Activated CD4-positive, alpha-beta T cell treated with anti-CD3 and anti-CD28 coated beads for 36 hours (primary cell): ENCODE measurements around the gene CCDC201. TPM values are rescaled to one million over a fixed set of nuclear protein-coding genes. Genes with fewer than 3 reads are reported as not detected.
"Not testable (repeated sequence)": the region's sequence is repeated elsewhere in the genome, so short reads cannot be mapped to it uniquely, and the experiment has no call there.

Experiments
- ATAC-seq: fragments of 200-7000 bp; cut with Tn5 transposase; one replicate; pipeline ENCODE4 v1.10.0; 2021; ENCODE audit warnings: mild to moderate bottlenecking, moderate library complexity
- CTCF ChIA-PET: fragments of 350-600 bp; sonication (Branson Sonifier 250); formaldehyde crosslinking; loops from one replicate; lab custom pipeline; 2021; ENCODE audit warnings: antibody characterized with exemption; lab: Charles Lee
- POLR2A ChIA-PET: fragments of 350-600 bp; sonication (Branson Sonifier 250); formaldehyde crosslinking; loops from one replicate; lab custom pipeline; 2021; ENCODE audit warnings: antibody characterized with exemption, inconsistent platforms; lab: Charles Lee
- DNase-seq: peaks from one replicate; pipeline ENCODE4 v3.0.0-alpha.2; 2020
- H3K27ac Mint-ChIP-seq: one replicate; pipeline ENCODE4 v1.8.0; 2021; ENCODE audit warnings: mixed read lengths
- H3K27me3 Mint-ChIP-seq: one replicate; pipeline ENCODE4 v1.8.0; 2021; ENCODE audit warnings: mixed read lengths
- H3K36me3 Mint-ChIP-seq: one replicate; pipeline ENCODE4 v1.8.0; 2021; ENCODE audit warnings: low read depth, mixed read lengths
- H3K4me1 Mint-ChIP-seq: one replicate; pipeline ENCODE4 v1.8.0; 2021; ENCODE audit warnings: mixed read lengths
- H3K4me3 Mint-ChIP-seq: one replicate; pipeline ENCODE4 v1.8.0; 2021; ENCODE audit warnings: mild to moderate bottlenecking, moderate library complexity, mixed read lengths
- H3K9me3 Mint-ChIP-seq: one replicate; pipeline ENCODE4 v1.8.0; 2021; ENCODE audit warnings: low read depth, mixed read lengths
- intact Hi-C, 2 experiments: fragments of 100-400 bp; cut with DNase I in 1 of 2; cut with micrococcal nuclease in 1 of 2; formaldehyde crosslinking; loops; one replicate each; pipeline versions ENCODE4 v1.14.2 to v1.15.1; 2022 to 2024; cut with DNase I, micrococcal nuclease
- total RNA-seq, 2 experiments: library from RNA; stranded (reverse); gene quantifications; one replicate each; pipeline ENCODE4 v1.2.3, GENCODE V29; 2021

CCDC201 gene
- total RNA-seq, 2 experiments from 2014 or later = not detected

- no peaks in the 10 kb centered on the region for H3K4me1 Mint-ChIP-seq
- no peak overlapping the region for H3K27ac Mint-ChIP-seq
- ChIA-PET CTCF (no interaction called here), POLR2A (no interaction called here)
- peaks cover 5% of the 10 kb centered on the region for H3K27me3 Mint-ChIP-seq
- ATAC-seq = no peak
- DNase-seq = no peak
- H3K4me3 Mint-ChIP-seq = no peak overlapping the region
- intact Hi-C loops = no loop called here
- H3K9me3 Mint-ChIP-seq = no peaks in the 10 kb centered on the region
- no peaks in the 10 kb centered on the region for H3K36me3 Mint-ChIP-seq
Measured at GRCh38 chr7:45872116-45873034, 507 bp downstream of the CCDC201 start.

GRCh38 chr7:45869426-45869825 is 3.5 kb downstream of the CCDC201 start:
- DNase-seq (no peak), ATAC-seq (no peak)
- H3K27ac Mint-ChIP-seq = no peak overlapping the region
- H3K27me3 Mint-ChIP-seq = peaks cover 8% of the 10 kb centered on the region
- no peaks in the 10 kb centered on the region for H3K9me3 Mint-ChIP-seq
- no peak overlapping the region for H3K4me3 Mint-ChIP-seq
- no peaks in the 10 kb centered on the region for H3K4me1 Mint-ChIP-seq
- CTCF ChIA-PET = no interaction called here
- POLR2A ChIA-PET = no interaction called here
- intact Hi-C loops = no loop called here
- H3K36me3 Mint-ChIP-seq = no peaks in the 10 kb centered on the region

GRCh38 chr7:45867471-45867870 is 5.4 kb downstream of the CCDC201 start:
- intact Hi-C loops = no loop called here
- ChIA-PET CTCF (no interaction called here), POLR2A (no interaction called here)
- no peaks in the 10 kb centered on the region for H3K4me1 Mint-ChIP-seq
- H3K9me3 Mint-ChIP-seq = no peaks in the 10 kb centered on the region
- no peak overlapping the region for H3K4me3 Mint-ChIP-seq
- ATAC-seq (no peak), DNase-seq (no peak)
- peaks cover 17% of the 10 kb centered on the region for H3K27me3 Mint-ChIP-seq
- no peak overlapping the region for H3K27ac Mint-ChIP-seq
- no peaks in the 10 kb centered on the region for H3K36me3 Mint-ChIP-seq

- H3K9me3 Mint-ChIP-seq = no peaks in the 10 kb centered on the region
- peaks cover 22% of the 10 kb centered on the region for H3K27me3 Mint-ChIP-seq
- ChIA-PET POLR2A (no interaction called here), CTCF (interaction anchor here (1.2 kb wide), 1 partner anchor 12 kb away, joined by 3 read pairs; no protein-coding TSS in a partner anchor)
- H3K27ac Mint-ChIP-seq = no peak overlapping the region
- H3K4me1 Mint-ChIP-seq = no peaks in the 10 kb centered on the region
- no peaks in the 10 kb centered on the region for H3K36me3 Mint-ChIP-seq
- ATAC-seq (no peak), DNase-seq (no peak)
- no peak overlapping the region for H3K4me3 Mint-ChIP-seq
- intact Hi-C loops = no loop called here
Measured at GRCh38 chr7:45865594-45866410, 7.1 kb downstream of the CCDC201 start.

GRCh38 chr7:45863715-45864114 is 9.2 kb downstream of the CCDC201 start:
- ChIA-PET POLR2A (no interaction called here), CTCF (no interaction called here)
- Mint-ChIP-seq H3K4me1 (no peaks in the 10 kb centered on the region), H3K4me3 (no peak overlapping the region), H3K36me3 (no peaks in the 10 kb centered on the region), H3K9me3 (no peaks in the 10 kb centered on the region), H3K27me3 (peaks cover 23% of the 10 kb centered on the region), H3K27ac (no peak overlapping the region)
- intact Hi-C loops = no loop called here
- ATAC-seq (no peak), DNase-seq (no peak)

- H3K4me1 Mint-ChIP-seq, H3K27ac Mint-ChIP-seq, H3K4me3 Mint-ChIP-seq, CTCF ChIA-PET, POLR2A ChIA-PET, ATAC-seq, DNase-seq, H3K9me3 Mint-ChIP-seq, H3K36me3 Mint-ChIP-seq: not testable (repeated sequence)
- peaks cover 16% of the 10 kb centered on the region for H3K27me3 Mint-ChIP-seq
- intact Hi-C loops = loop anchor here in 1 of 2 experiments (10.0 kb wide), 1 partner anchor 592 kb away; no protein-coding TSS in a partner anchor
Measured at GRCh38 chr7:45856888-45857287, 16.0 kb downstream of the CCDC201 start.

- POLR2A ChIA-PET, DNase-seq, ATAC-seq, H3K4me3 Mint-ChIP-seq, H3K4me1 Mint-ChIP-seq, H3K9me3 Mint-ChIP-seq, H3K36me3 Mint-ChIP-seq, H3K27ac Mint-ChIP-seq: not testable (repeated sequence)
- CTCF ChIA-PET = interaction anchor here (0.7 kb wide), 1 partner anchor 608 kb away, joined by 3 read pairs; no protein-coding TSS in a partner anchor
- H3K27me3 Mint-ChIP-seq = peaks cover 13% of the 10 kb centered on the region
- intact Hi-C loops = loop anchor here in 1 of 2 experiments (10.0 kb wide), 1 partner anchor 591 kb away; no protein-coding TSS in a partner anchor
Measured at GRCh38 chr7:45855680-45856079, 17.2 kb downstream of the CCDC201 start.

- CTCF ChIA-PET = interaction anchor here (1.2 kb wide), 1 partner anchor 12 kb away, joined by 3 read pairs; no protein-coding TSS in a partner anchor
- H3K9me3 Mint-ChIP-seq, POLR2A ChIA-PET, ATAC-seq, H3K4me3 Mint-ChIP-seq, H3K4me1 Mint-ChIP-seq, H3K36me3 Mint-ChIP-seq, DNase-seq, H3K27ac Mint-ChIP-seq: not testable (repeated sequence)
- H3K27me3 Mint-ChIP-seq = peaks cover 13% of the 10 kb centered on the region
- intact Hi-C loops = loop anchor here in 1 of 2 experiments (10.0 kb wide), 1 partner anchor 589 kb away; no protein-coding TSS in a partner anchor
Measured at GRCh38 chr7:45853491-45853890, 19.4 kb downstream of the CCDC201 start.

- ATAC-seq, DNase-seq, H3K36me3 Mint-ChIP-seq, CTCF ChIA-PET, POLR2A ChIA-PET, H3K9me3 Mint-ChIP-seq, H3K27ac Mint-ChIP-seq, H3K4me1 Mint-ChIP-seq, H3K4me3 Mint-ChIP-seq: not testable (repeated sequence)
- peaks cover 10% of the 10 kb centered on the region for H3K27me3 Mint-ChIP-seq
- intact Hi-C loops = loop anchor here in 1 of 2 experiments (10.0 kb wide), 1 partner anchor 588 kb away; no protein-coding TSS in a partner anchor
Measured at GRCh38 chr7:45852984-45853383, 19.9 kb downstream of the CCDC201 start.

GRCh38 chr7:45848734-45849133 is 24.1 kb downstream of the CCDC201 start:
- DNase-seq, H3K27ac Mint-ChIP-seq, ATAC-seq, H3K4me1 Mint-ChIP-seq, CTCF ChIA-PET, H3K4me3 Mint-ChIP-seq, H3K36me3 Mint-ChIP-seq, POLR2A ChIA-PET, H3K27me3 Mint-ChIP-seq, H3K9me3 Mint-ChIP-seq, intact Hi-C loops: not testable (repeated sequence)

- H3K27ac Mint-ChIP-seq, ATAC-seq, H3K27me3 Mint-ChIP-seq, intact Hi-C loops, H3K4me3 Mint-ChIP-seq, POLR2A ChIA-PET, DNase-seq, H3K9me3 Mint-ChIP-seq, H3K36me3 Mint-ChIP-seq, H3K4me1 Mint-ChIP-seq: not testable (repeated sequence)
- CTCF ChIA-PET = interaction anchor here (0.6 kb wide), 1 partner anchor 82 kb away, joined by 3 read pairs; no protein-coding TSS in a partner anchor
Measured at GRCh38 chr7:45846536-45846935, 26.3 kb downstream of the CCDC201 start.
